GM12801 (cell line): ENCODE measurements around the gene RBM12.

Experiments
- CTCF ChIP-seq: IDR thresholded peaks from one replicate; pipeline ENCODE4 v1.5.1; 2011; ENCODE audit warnings: control low read depth; ENCODE audit not compliant: insufficient read length; ENCODE audit errors: extremely low read depth

Gene RBM12

GRCh38 chr20:35680452-35681183 is 15.9 kb upstream of the RBM12 start:
- TF ChIP-seq CTCF: no peak

- TF ChIP-seq CTCF: no peak
These were observed 10.2 kb upstream of the RBM12 start for GRCh38 chr20:35674921-35675320.

GRCh38 chr20:35673884-35674283 is 9.2 kb upstream of the RBM12 start:
- no peak for TF ChIP-seq CTCF

GRCh38 chr20:35669681-35670080 is 5.0 kb upstream of the RBM12 start:
- no peak for TF ChIP-seq CTCF

- TF ChIP-seq CTCF: no peak
These were observed 4.5 kb upstream of the RBM12 start for GRCh38 chr20:35669221-35669620.

- no peak for TF ChIP-seq CTCF
These were observed 1.2 kb upstream of the RBM12 start for GRCh38 chr20:35665949-35666288.

- no peak for TF ChIP-seq CTCF
These were observed 909 bp downstream of the RBM12 start for GRCh38 chr20:35663516-35664465.
